ENCODE measurements around the gene GABRA1.

GABRA1 gene

GRCh38 chr5:161847941-161848391 lies at the start of gene GABRA1:
TSS of gene GABRA1 (plus strand) at chr5:161848120. CDS start at chr5:161850811, 2,691 bp downstream.
- DNase-seq (ENCODE audit: low read depth in 2 of 2) = no peak

DNA sequence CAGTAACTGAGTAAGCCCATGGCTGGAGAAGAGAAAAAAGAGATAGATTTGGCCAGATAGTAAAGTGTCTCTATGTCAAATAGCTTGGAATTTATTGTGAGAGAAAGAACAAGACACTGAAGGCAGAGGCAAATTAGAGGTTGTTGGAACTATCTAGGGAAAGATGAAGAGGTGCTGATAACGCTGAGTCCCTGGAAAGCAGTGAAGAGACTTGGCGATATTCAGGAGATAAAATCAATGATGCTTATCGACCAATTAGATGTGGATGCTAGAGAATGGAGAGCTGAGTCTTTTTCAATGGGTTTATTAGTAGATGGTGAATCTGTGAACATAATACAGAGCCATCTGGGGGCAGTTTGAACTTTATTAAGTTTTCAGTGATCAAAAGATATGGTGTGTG lies 48.6 kb upstream of the GABRA1 start:
- DNase-seq (ENCODE audit: low read depth in 2 of 2) = no peak

DNA sequence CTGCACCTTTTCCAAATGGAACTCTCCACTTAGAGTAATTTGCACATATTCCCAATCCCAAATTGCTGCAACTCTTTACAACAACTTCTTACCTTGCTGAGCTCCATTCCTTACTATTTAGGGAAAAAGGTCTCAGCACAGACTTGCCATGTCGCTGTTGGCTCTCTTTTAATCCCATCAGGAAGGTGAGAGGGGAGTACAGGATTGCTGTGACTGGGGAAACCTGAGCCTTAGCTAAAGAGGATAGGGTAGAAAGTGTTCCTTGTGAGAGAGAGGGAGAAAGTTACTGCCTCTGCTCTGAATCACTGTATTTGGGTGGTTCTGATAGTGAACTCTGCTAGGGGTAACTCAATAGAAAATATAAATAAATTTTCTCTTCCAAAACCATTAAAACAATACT lies 43.7 kb upstream of the GABRA1 start:
- DNase-seq (ENCODE audit: low read depth in 2 of 2) = no peak

DNA sequence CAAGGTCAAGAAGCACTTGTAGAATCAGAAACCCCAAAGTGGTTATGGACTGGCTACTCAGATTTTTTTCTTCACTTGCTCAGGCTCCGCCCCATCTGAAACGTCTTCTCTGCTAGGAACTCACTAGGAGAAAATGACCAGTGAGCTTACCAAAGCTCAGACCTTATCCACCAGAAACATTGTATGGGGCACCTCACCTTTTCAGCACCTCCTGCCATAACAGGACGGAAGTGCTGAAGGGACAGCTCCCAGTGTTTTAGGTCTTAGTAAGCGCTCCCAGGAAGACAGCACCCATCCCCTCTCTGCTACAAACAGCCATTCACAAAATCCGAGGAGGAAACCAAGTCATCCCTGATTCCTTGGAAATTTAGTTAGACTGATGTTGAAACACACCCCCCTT lies 1.2 kb upstream of the GABRA1 start:
- no peak for DNase-seq (ENCODE audit: low read depth in 2 of 2)

DNA sequence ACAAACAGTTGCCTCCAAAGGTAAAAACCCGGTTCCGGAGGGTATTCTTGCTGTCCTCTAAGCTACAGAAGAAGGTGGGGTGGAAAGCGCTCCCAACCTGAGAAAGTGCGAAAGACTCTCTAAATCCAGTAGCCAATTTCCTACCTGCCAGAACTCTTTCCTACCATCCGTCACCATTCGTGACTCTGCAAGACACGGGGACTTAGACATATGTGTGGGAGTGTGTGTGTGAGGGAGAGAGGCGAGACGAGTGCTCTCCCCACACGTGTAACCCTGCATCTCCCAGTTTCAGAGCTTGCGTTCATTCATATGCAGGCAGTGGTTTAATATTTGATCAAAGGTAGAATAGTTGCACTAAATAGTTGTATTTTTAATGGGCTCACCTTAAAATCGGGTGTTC lies 473 bp upstream of the GABRA1 start:
- no peak for DNase-seq (ENCODE audit: low read depth in 2 of 2)

DNA sequence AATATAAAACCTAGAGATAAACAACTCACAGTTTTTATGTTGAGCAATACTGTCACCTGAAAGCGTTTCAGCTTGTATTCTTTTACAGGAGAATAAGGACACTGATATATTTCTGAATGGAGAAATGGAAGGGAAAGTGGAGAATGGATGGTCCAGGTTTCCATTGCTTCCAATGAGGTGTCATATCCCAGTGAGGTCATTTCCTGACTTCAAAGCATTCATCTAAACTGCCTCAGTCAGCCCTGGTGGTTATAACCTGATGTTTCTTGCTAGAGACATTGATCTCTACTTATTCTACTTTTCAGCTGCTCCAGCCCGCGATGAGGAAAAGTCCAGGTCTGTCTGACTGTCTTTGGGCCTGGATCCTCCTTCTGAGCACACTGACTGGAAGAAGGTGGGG lies 2.6 kb downstream of the GABRA1 start:
- DNase-seq (ENCODE audit: low read depth in 2 of 2) = no peak

DNA sequence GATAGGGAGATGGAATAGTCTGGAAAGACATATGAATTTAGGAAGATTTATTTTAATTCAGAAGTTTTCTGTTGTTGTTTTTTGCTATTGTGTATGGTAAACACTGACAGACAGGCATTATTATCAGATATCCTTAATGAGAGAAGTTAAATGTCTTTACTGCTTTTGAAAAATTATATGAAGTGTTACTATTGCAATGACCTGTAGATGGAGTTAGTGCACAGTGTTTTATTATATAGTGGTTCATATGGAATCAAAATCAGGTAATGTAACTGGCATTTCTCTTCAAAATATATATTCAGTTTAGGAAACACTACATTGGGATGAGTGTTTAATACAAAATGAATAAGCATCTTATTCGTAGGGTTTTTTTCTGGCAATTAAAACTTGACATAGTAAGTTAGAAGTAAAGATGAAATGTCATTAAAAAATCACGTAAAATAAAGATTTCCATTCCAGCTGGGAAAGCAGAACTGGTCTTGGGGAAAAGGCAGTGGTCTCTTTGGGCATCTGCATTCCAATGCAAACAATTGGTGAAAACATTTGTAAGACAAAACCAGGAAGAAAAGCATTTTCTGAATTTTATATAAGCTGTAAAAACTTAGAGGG lies 3.9 kb downstream of the GABRA1 start:
- DNase-seq (ENCODE audit: low read depth in 2 of 2) = no peak

GRCh38 chr5:161857358-161857757 lies 9.4 kb downstream of the GABRA1 start:
- DNase-seq (ENCODE audit: low read depth in 2 of 2) = no peak

- no peak for DNase-seq (ENCODE audit: low read depth in 2 of 2)
These were observed 15.3 kb downstream of the GABRA1 start for GRCh38 chr5:161863259-161863658.

GRCh38 chr5:161863811-161864210 lies 15.9 kb downstream of the GABRA1 start:
- DNase-seq (ENCODE audit: low read depth in 2 of 2) = no peak

GRCh38 chr5:161865510-161865909 lies 17.6 kb downstream of the GABRA1 start:
- no peak for DNase-seq (ENCODE audit: low read depth in 2 of 2)

DNA sequence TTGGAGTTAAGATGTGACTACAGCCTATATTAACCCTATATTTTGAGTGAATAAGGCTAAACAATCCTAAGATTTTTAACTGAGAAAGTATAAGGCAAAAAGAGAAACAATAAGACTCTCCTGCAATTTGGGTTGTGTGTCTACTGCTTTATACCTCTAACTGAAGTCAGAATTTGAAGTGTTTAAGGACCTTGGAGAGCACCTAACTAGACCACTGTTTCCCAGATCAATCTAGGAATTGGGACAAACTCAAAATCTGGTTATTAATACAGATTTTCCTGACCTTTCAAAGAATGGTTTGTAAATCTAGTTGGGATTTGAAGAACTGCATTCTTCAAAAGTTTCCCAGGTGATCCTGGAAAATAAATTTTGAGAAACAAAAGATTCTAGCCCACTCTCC lies 42.1 kb downstream of the GABRA1 start:
- DNase-seq (ENCODE audit: low read depth in 2 of 2) = no peak

DNA sequence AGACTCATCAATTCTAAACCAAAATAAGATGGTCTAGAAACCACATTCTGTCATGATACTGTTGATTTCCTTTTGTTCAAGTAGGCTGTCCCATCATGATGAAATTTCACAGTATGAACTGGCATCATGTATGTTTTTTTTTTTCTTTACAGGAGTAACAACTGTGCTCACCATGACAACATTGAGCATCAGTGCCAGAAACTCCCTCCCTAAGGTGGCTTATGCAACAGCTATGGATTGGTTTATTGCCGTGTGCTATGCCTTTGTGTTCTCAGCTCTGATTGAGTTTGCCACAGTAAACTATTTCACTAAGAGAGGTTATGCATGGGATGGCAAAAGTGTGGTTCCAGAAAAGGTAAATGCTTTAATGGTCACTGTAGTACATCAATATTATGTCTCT lies 47.6 kb downstream of the GABRA1 start:
- DNase-seq (ENCODE audit: low read depth in 2 of 2) = no peak

DNA sequence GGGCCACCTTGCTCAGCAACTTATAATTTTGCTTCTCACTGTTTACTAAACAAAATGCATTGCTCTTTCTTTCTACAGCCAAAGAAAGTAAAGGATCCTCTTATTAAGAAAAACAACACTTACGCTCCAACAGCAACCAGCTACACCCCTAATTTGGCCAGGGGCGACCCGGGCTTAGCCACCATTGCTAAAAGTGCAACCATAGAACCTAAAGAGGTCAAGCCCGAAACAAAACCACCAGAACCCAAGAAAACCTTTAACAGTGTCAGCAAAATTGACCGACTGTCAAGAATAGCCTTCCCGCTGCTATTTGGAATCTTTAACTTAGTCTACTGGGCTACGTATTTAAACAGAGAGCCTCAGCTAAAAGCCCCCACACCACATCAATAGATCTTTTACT lies 49.1 kb downstream of the GABRA1 start:
- no peak for DNase-seq (ENCODE audit: low read depth in 2 of 2)

- DNase-seq (ENCODE audit: low read depth in 2 of 2) = no peak
These were observed 51.7 kb downstream of the GABRA1 start for GRCh38 chr5:161899590-161899989.

GRCh38 chr5:161900981-161901380 lies 53.1 kb downstream of the GABRA1 start:
- DNase-seq (ENCODE audit: low read depth in 2 of 2) = no peak

DNA sequence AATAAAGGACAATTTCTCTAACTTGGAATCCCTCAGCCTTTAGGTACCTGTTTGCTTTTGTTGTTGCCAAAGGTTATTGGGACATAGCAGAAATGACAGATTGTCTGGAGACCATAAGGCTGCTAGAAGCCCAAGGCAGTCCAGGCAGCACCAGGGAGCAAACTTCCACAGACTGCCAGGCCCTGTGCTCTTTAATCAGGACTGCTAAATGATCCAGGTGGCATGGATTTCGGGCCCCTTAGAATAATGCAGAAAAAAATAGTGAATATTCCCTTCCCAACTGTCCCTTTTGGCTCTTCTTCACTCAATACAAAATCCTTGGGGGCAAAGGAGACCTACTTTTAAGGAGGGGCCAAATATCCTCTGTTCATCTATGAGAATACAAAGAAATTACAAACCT lies 73.9 kb downstream of the GABRA1 start:
- no peak for DNase-seq (ENCODE audit: low read depth in 2 of 2)

GRCh38 chr5:161924270-161924669 lies 76.3 kb downstream of the GABRA1 start:
- no peak for DNase-seq (ENCODE audit: low read depth in 2 of 2)

- DNase-seq (ENCODE audit: low read depth in 2 of 2) = no peak
These were observed 78.0 kb downstream of the GABRA1 start for GRCh38 chr5:161925960-161926359.

GRCh38 chr5:161934486-161934885 lies 86.6 kb downstream of the GABRA1 start:
- DNase-seq (ENCODE audit: low read depth in 2 of 2) = no peak

GRCh38 chr5:161944974-161945373 lies 97.1 kb downstream of the GABRA1 start:
- DNase-seq (ENCODE audit: low read depth in 2 of 2) = no peak

- DNase-seq (ENCODE audit: low read depth in 2 of 2) = no peak
These were observed 99.0 kb downstream of the GABRA1 start for GRCh38 chr5:161946911-161947310.

Data from stimulated activated CD4-positive, alpha-beta T cell treated with anti-CD3 and anti-CD28 coated beads, Interleukin-15, amount 100 ng/mL, for 48 hours (primary cell).